Neural cell (in vitro differentiated cells): Measurements from ENCODE around the gene MAD1L1. TPM values are rescaled to one million over a fixed set of nuclear protein-coding genes. Genes with fewer than 3 reads are reported as not detected.

Experiments used
- H2AFZ ChIP-seq: fragments of 200-600, 300-800 bp; sonication (generic), shearing (Covaris generic); 2 replicates; pipeline ENCODE4 v1.6.0; 2014; ENCODE audit warnings: low read depth, mild to moderate bottlenecking, antibody characterized with exemption, low read length, moderate library complexity
- H3F3A ChIP-seq: fragments of 200-600 bp; shearing (Covaris generic); 2 replicates; pipeline ENCODE4 v1.6.1; 2016; ENCODE audit warnings: mild to moderate bottlenecking, moderate library complexity, mixed read lengths, antibody characterized with exemption, low read length; ENCODE audit not compliant: insufficient read depth, poor library complexity, severe bottlenecking
- H3K27ac ChIP-seq: fragments of 200-600, 300-800 bp; sonication (generic), shearing (Covaris generic); 2 replicates; pipeline ENCODE4 v1.5.1; 2014; ENCODE audit warnings: mild to moderate bottlenecking, low read length, moderate library complexity
- H3K27me3 ChIP-seq: fragments of 300-800, 200-600 bp; sonication (generic), shearing (Covaris generic); 2 replicates; pipeline ENCODE4 v1.6.0; 2014; ENCODE audit warnings: mild to moderate bottlenecking, low read depth, low read length, moderate library complexity; ENCODE audit not compliant: insufficient read depth
- H3K36me3 ChIP-seq: fragments of 300-800, 200-600 bp; sonication (generic), shearing (Covaris generic); 2 replicates; pipeline ENCODE4 v1.5.1; 2014; ENCODE audit warnings: mild to moderate bottlenecking, antibody characterized with exemption, low read length, moderate library complexity; ENCODE audit not compliant: insufficient read depth
- H3K4me2 ChIP-seq: fragments of 300-800, 200-600 bp; sonication (generic), shearing (Covaris generic); 2 replicates; pipeline ENCODE4 v1.6.0; 2014; ENCODE audit warnings: mild to moderate bottlenecking, low read length
- H3K4me3 ChIP-seq: fragments of 300-800, 200-600 bp; sonication (generic), shearing (Covaris generic); 2 replicates; pipeline ENCODE4 v1.5.1; 2014; ENCODE audit warnings: mild to moderate bottlenecking, low read length, moderate library complexity
- H3K79me2 ChIP-seq: fragments of 200-600 bp; shearing (Covaris generic); replicated peaks from 2 replicates; pipeline ENCODE4 v1.6.0; 2014; ENCODE audit warnings: mild to moderate bottlenecking, low read length, moderate library complexity; ENCODE audit not compliant: insufficient read depth
- H3K9ac ChIP-seq: fragments of 300-800, 200-600 bp; sonication (generic), shearing (Covaris generic); 2 replicates; pipeline ENCODE4 v1.6.1; 2016; ENCODE audit warnings: mild to moderate bottlenecking, low read length, mixed read lengths
- H3K9me2 ChIP-seq: fragments of 200-600 bp; shearing (Covaris generic); 2 replicates; pipeline ENCODE4 v1.6.1; 2016; ENCODE audit warnings: mild to moderate bottlenecking, low read length, mixed read lengths; ENCODE audit not compliant: insufficient read depth
- H3K9me3 ChIP-seq: fragments of 200-600, 300-800 bp; sonication (generic), shearing (Covaris generic); 2 replicates; pipeline ENCODE4 v1.6.1; 2016; ENCODE audit warnings: mild to moderate bottlenecking, mixed run types, low read length, moderate library complexity, mixed read lengths
- H4K20me1 ChIP-seq: fragments of 200-600 bp; shearing (Covaris generic); 2 replicates; pipeline ENCODE4 v1.6.1; 2016; ENCODE audit warnings: mild to moderate bottlenecking, mixed run types; ENCODE audit not compliant: insufficient read depth
- EP300 ChIP-seq: fragments of 450-650 bp; conservative IDR thresholded peaks from 2 replicates; pipeline ENCODE4 v1.6.1; 2014; ENCODE audit warnings: antibody characterized with exemption, mild to moderate bottlenecking, moderate library complexity; ENCODE audit not compliant: poor library complexity, severe bottlenecking
- EZH2 ChIP-seq: fragments of 200-600, 300-800 bp; shearing (Covaris generic), sonication (generic); IDR thresholded peaks from 2 replicates; pipeline ENCODE4 v1.6.1; 2014; ENCODE audit warnings: antibody characterized with exemption, low read length, borderline replicate concordance, mild to moderate bottlenecking; ENCODE audit not compliant: insufficient read depth, poor library complexity, severe bottlenecking
- MXI1 ChIP-seq: fragments of 450-650 bp; conservative IDR thresholded peaks from 2 replicates; pipeline ENCODE4 v1.6.1; 2014; ENCODE audit warnings: antibody characterized with exemption, mild to moderate bottlenecking; ENCODE audit not compliant: poor library complexity, severe bottlenecking
- POLR2AphosphoS5 ChIP-seq: IDR thresholded peaks from 2 replicates; pipeline ENCODE4 v1.6.1; 2012
- RAD21 ChIP-seq: fragments of 450-650 bp; conservative IDR thresholded peaks from 2 replicates; pipeline ENCODE4 v1.6.1; 2014; ENCODE audit warnings: antibody characterized with exemption, mild to moderate bottlenecking, moderate library complexity
- REST ChIP-seq: IDR thresholded peaks from 2 replicates; pipeline ENCODE4 v1.6.1; 2012; ENCODE audit warnings: borderline replicate concordance
- SMC3 ChIP-seq: fragments of 450-650 bp; conservative IDR thresholded peaks from 2 replicates; pipeline ENCODE4 v1.6.1; 2014; ENCODE audit warnings: antibody characterized with exemption, mild to moderate bottlenecking, moderate library complexity; ENCODE audit not compliant: poor library complexity
- TAF1 ChIP-seq: IDR thresholded peaks from 2 replicates; pipeline ENCODE4 v1.6.1; 2012; ENCODE audit warnings: low read depth
- polyA plus RNA-seq: library from polyadenylated mRNA; depleted of rRNA; stranded (reverse); fragments of >200 nt; gene quantifications from 2 replicates; pipeline ENCODE4 v1.2.3, GENCODE V29; 2014
- TF ChIP-seq, protein P1 (sequence below): fragments of 450-650 bp; IDR thresholded peaks from 2 replicates; pipeline ENCODE4 v1.5.1; 2014; ENCODE audit warnings: antibody characterized with exemption, mild to moderate bottlenecking, moderate library complexity; ENCODE audit not compliant: poor library complexity, severe bottlenecking

MAD1L1 gene
- polyA plus RNA-seq, 1 donor from 2014 or later: 31.4 TPM

GRCh38 chr7:1993776-1994740 lies 238.7 kb downstream of the MAD1L1 start:
- H2AFZ ChIP-seq: no peak overlapping the region
- no peak overlapping the region for H3K27ac ChIP-seq
- H3K27me3 ChIP-seq: no peaks in the 10 kb centered on the region
- no peak overlapping the region for H3K4me3 ChIP-seq
- no peaks in the 10 kb centered on the region for H3K79me2 ChIP-seq
- no peak overlapping the region for H3K4me2 ChIP-seq
- no peaks in the 10 kb centered on the region for H4K20me1 ChIP-seq
- no peak for TF ChIP-seq SMC3
- no peaks in the 10 kb centered on the region for H3K36me3 ChIP-seq
- no peaks in the 10 kb centered on the region for H3K9me2 ChIP-seq
- no peaks in the 10 kb centered on the region for H3K9me3 ChIP-seq
- no peak overlapping the region for H3K9ac ChIP-seq
- no peaks in the 10 kb centered on the region for H3F3A ChIP-seq

- Histone ChIP-seq H3K4me2 (no peak overlapping the region), H4K20me1 (no peaks in the 10 kb centered on the region), H2AFZ (no peak overlapping the region), H3K36me3 (no peaks in the 10 kb centered on the region), H3K9me2 (no peaks in the 10 kb centered on the region), H3K9ac (no peak overlapping the region), H3K27me3 (no peaks in the 10 kb centered on the region), H3K27ac (no peak overlapping the region), H3K4me3 (no peak overlapping the region), H3K79me2 (no peaks in the 10 kb centered on the region), H3K9me3 (no peaks in the 10 kb centered on the region), H3F3A (no peaks in the 10 kb centered on the region)
- no peak for TF ChIP-seq TAF1
- no peak for TF ChIP-seq MXI1
- no peak for TF ChIP-seq RAD21
- no peak for TF ChIP-seq EP300
- TF ChIP-seq SMC3: no peak
- TF ChIP-seq, protein P1, sequence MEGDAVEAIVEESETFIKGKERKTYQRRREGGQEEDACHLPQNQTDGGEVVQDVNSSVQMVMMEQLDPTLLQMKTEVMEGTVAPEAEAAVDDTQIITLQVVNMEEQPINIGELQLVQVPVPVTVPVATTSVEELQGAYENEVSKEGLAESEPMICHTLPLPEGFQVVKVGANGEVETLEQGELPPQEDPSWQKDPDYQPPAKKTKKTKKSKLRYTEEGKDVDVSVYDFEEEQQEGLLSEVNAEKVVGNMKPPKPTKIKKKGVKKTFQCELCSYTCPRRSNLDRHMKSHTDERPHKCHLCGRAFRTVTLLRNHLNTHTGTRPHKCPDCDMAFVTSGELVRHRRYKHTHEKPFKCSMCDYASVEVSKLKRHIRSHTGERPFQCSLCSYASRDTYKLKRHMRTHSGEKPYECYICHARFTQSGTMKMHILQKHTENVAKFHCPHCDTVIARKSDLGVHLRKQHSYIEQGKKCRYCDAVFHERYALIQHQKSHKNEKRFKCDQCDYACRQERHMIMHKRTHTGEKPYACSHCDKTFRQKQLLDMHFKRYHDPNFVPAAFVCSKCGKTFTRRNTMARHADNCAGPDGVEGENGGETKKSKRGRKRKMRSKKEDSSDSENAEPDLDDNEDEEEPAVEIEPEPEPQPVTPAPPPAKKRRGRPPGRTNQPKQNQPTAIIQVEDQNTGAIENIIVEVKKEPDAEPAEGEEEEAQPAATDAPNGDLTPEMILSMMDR: no peak
- no peak for TF ChIP-seq EZH2
- no peak for TF ChIP-seq REST
- no peak for TF ChIP-seq POLR2AphosphoS5
Observed at GRCh38 chr7:1993031-1993695, 239.6 kb downstream of the MAD1L1 start.
